ENCODE measurements around the gene VAMP3.
A peak's percentile ranks its signal among the peaks of the same experiment; 100 is the strongest.
"Not testable (repeated sequence)": the region's sequence is repeated elsewhere in the genome, so short reads cannot be mapped to it uniquely, and the experiment has no call there.

The VAMP3 gene

GRCh38 chr1:7769673-7770412 lies 1.3 kb upstream of the VAMP3 start:
- DNase-seq = no peak

- DNase-seq = peak; percentile 60
Measured at GRCh38 chr1:7770669-7770996, 463 bp upstream of the VAMP3 start.

- DNase-seq = no peak
Measured at GRCh38 chr1:7771823-7772299, 765 bp downstream of the VAMP3 start.

- no peak for DNase-seq
Measured at GRCh38 chr1:7777591-7777990, 6.5 kb downstream of the VAMP3 start.

GRCh38 chr1:7778133-7778628 lies 7.1 kb downstream of the VAMP3 start:
- DNase-seq = no peak

- no peak for DNase-seq
Measured at GRCh38 chr1:7780976-7781375, 9.9 kb downstream of the VAMP3 start.

- no peak for DNase-seq
Measured at GRCh38 chr1:7781501-7781900, 10.4 kb downstream of the VAMP3 start.

- DNase-seq = no peak
Measured at GRCh38 chr1:7781923-7782495, 10.9 kb downstream of the VAMP3 start.

- DNase-seq = peak; percentile 37
Measured at GRCh38 chr1:7783178-7783711, 12.1 kb downstream of the VAMP3 start.

GRCh38 chr1:7783826-7784491 lies 12.9 kb downstream of the VAMP3 start, which contains the start of gene PER3:
TSS of gene PER3 (plus strand) at chr1:7784291. CDS start at chr1:7784878, 587 bp downstream.
- peak; percentile 93 for DNase-seq

- no peak for DNase-seq
Measured at GRCh38 chr1:7784492-7785071, 13.5 kb downstream of the VAMP3 start.

GRCh38 chr1:7785108-7785507 lies 14.0 kb downstream of the VAMP3 start:
- no peak for DNase-seq

- DNase-seq = no peak
Measured at GRCh38 chr1:7786795-7787194, 15.7 kb downstream of the VAMP3 start.

- DNase-seq = no peak
Measured at GRCh38 chr1:7789828-7790227, 18.7 kb downstream of the VAMP3 start.

GRCh38 chr1:7791027-7791426 lies 19.9 kb downstream of the VAMP3 start:
- not testable (repeated sequence) for DNase-seq

GRCh38 chr1:7795406-7795805 lies 24.3 kb downstream of the VAMP3 start:
- DNase-seq = no peak

- no peak for DNase-seq
Measured at GRCh38 chr1:7805460-7805859, 34.4 kb downstream of the VAMP3 start.

- peak; percentile 40 for DNase-seq
Measured at GRCh38 chr1:7808253-7808844, 37.3 kb downstream of the VAMP3 start.

GRCh38 chr1:7809742-7810141 lies 38.6 kb downstream of the VAMP3 start:
- no peak for DNase-seq

- no peak for DNase-seq
Measured at GRCh38 chr1:7810395-7810794, 39.3 kb downstream of the VAMP3 start.

- no peak for DNase-seq
Measured at GRCh38 chr1:7811476-7811875, 40.4 kb downstream of the VAMP3 start.

- no peak for DNase-seq
Measured at GRCh38 chr1:7813677-7814373, 42.7 kb downstream of the VAMP3 start.
